ENCODE measurements around the gene IFNA6.

The IFNA6 gene

DNA sequence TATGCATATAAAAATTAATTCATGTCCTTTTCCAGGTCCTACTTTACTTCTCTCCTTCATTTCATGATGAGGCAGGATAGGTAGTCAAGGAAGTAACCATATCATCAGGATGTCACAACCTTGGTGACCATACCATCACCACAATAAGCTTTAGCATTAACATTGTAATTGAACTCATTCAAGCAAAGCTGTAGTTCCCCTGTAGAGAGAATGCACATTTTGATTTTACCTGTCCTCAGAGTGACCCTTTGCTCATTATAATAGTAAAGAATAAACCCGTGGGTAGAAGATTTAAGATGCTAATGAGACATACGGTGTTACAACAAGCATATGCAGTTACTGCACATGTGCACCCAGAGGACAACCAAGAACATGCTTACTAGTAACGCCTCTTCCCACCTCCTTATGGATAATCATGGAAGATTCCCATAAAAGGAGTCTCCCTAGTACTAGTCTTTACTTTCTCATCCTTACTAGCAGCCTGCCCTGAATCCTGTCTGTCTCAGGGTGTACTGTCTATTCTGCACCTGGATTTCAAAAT is 2.2 kb downstream of the IFNA6 start:
- Mint-ChIP-seq H3K9me3 (peaks cover 7% of the 10 kb centered on the region), H3K27ac (no peak overlapping the region), H3K36me3 (ENCODE audit: low read depth) (peaks cover 2% of the 10 kb centered on the region), H3K4me3 (no peak overlapping the region), H3K27me3 (ENCODE audit: low read depth) (peaks cover 60% of the 10 kb centered on the region), H3K4me1 (ENCODE audit: low read depth) (no peaks in the 10 kb centered on the region)

- peaks cover 49% of the 10 kb centered on the region for H3K27me3 Mint-ChIP-seq (ENCODE audit: low read depth)
Observed at GRCh38 chr9:21340735-21341134, 10.0 kb downstream of the IFNA6 start.

DNA sequence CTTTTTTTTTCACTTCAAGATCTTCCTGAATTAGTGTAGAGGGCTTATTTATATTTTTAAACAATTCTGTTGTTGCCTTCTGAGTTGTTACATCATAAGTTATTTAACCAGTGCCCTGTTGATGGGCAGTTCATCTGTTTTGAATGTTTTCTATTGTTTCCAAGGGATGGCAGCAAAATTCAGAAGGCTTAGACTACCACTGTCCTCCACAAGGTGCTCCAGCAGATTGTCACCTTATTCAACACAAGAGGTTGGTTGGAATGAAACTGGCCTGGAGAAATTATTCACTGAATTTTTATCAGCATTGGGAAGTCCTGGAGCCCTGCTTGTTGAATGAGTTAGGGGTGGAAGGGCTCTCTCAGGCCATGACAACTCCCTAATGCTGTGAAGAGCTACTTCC is 14.2 kb downstream of the IFNA6 start:
- Mint-ChIP-seq H3K4me3 (peak overlapping the region; percentile 75), H3K27me3 (ENCODE audit: low read depth) (peaks cover 18% of the 10 kb centered on the region), H3K36me3 (ENCODE audit: low read depth) (peaks cover 22% of the 10 kb centered on the region), H3K4me1 (ENCODE audit: low read depth) (peaks cover 30% of the 10 kb centered on the region), H3K9me3 (no peaks in the 10 kb centered on the region), H3K27ac (peak overlapping the region; percentile 64)

More at GRCh38 chr9:21340735-21341134, 10.0 kb downstream of the IFNA6 start:
- H3K9me3 Mint-ChIP-seq, result peaks cover 9% of the 10 kb centered on the region
- H3K27ac Mint-ChIP-seq, result no peak overlapping the region
- H3K4me3 Mint-ChIP-seq, result no peak overlapping the region
- H3K4me1 Mint-ChIP-seq (ENCODE audit: low read depth), result peaks cover 5% of the 10 kb centered on the region
- peaks cover 2% of the 10 kb centered on the region for H3K36me3 Mint-ChIP-seq (ENCODE audit: low read depth)

GRCh38 chr9:21334701-21335632 is 15.7 kb downstream of the IFNA6 start, which contains the start of gene KLHL9:
KLHL9 (minus strand) TSS chr9:21335404; CDS start chr9:21334859, 545 bp downstream.
- Mint-ChIP-seq H3K27ac (peak within 1 kb of the TSS; percentile 81), H3K36me3 (ENCODE audit: low read depth) (peaks cover 28% of the 10 kb centered on the region), H3K4me3 (peak within 1 kb of the TSS; percentile 88), H3K27me3 (ENCODE audit: low read depth) (peaks cover 16% of the 10 kb centered on the region), H3K4me1 (ENCODE audit: low read depth) (peaks cover 40% of the 10 kb centered on the region), H3K9me3 (no peaks in the 10 kb centered on the region)

- peak overlapping the region; percentile 88 for H3K4me3 Mint-ChIP-seq
- H3K4me1 Mint-ChIP-seq (ENCODE audit: low read depth), result peaks cover 44% of the 10 kb centered on the region
- H3K27me3 Mint-ChIP-seq (ENCODE audit: low read depth), result peaks cover 4% of the 10 kb centered on the region
- no peaks in the 10 kb centered on the region for H3K9me3 Mint-ChIP-seq
- H3K36me3 Mint-ChIP-seq (ENCODE audit: low read depth), result peaks cover 28% of the 10 kb centered on the region
- no peak overlapping the region for H3K27ac Mint-ChIP-seq
Observed at GRCh38 chr9:21333226-21333625, 17.5 kb downstream of the IFNA6 start.

- H3K9me3 Mint-ChIP-seq, result no peaks in the 10 kb centered on the region
- peaks cover 44% of the 10 kb centered on the region for H3K4me1 Mint-ChIP-seq (ENCODE audit: low read depth)
- peaks cover 28% of the 10 kb centered on the region for H3K36me3 Mint-ChIP-seq (ENCODE audit: low read depth)
- no peaks in the 10 kb centered on the region for H3K27me3 Mint-ChIP-seq (ENCODE audit: low read depth)
- H3K4me3 Mint-ChIP-seq, result no peak overlapping the region
- no peak overlapping the region for H3K27ac Mint-ChIP-seq
Observed at GRCh38 chr9:21331676-21332402, 18.8 kb downstream of the IFNA6 start.

DNA sequence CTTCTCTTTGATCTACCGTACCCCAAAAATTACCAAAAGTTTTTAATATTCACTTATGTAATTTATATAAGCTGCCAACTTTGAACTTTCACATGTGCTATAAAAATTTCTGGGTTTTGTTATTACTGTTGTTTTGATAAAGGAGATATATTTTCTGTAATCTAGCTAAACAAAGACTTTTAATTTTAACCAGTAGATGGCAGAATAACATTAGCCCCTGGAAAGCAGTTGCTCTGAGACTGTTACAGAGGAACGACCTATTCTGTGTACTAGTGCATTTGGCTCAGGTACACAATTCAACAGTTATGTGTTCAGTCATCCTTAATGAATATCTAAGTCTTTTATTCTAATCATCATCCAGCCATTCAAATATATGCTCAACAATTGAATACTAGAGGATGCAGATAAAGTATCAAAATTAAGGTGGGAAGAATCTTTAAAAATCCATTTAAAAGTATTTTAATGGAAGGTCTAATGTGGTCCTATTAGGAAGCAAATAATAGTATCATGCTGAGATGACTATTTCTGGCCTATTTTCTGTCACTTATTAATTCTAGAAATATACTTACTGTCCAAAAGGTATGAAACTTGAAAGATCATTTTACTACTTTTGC is 24.1 kb downstream of the IFNA6 start:
- peaks cover 36% of the 10 kb centered on the region for H3K36me3 Mint-ChIP-seq (ENCODE audit: low read depth)

GRCh38 chr9:21324047-21324446 is 26.6 kb downstream of the IFNA6 start:
- H3K9me3 Mint-ChIP-seq, result no peaks in the 10 kb centered on the region
- H3K4me1 Mint-ChIP-seq (ENCODE audit: low read depth), result peaks cover 10% of the 10 kb centered on the region
- H3K4me3 Mint-ChIP-seq, result no peak overlapping the region
- no peaks in the 10 kb centered on the region for H3K27me3 Mint-ChIP-seq (ENCODE audit: low read depth)
- H3K27ac Mint-ChIP-seq, result no peak overlapping the region
- peaks cover 29% of the 10 kb centered on the region for H3K36me3 Mint-ChIP-seq (ENCODE audit: low read depth)

More for the DNA sequence above, 24.1 kb downstream of the IFNA6 start:
- H3K27me3 Mint-ChIP-seq (ENCODE audit: low read depth), result no peaks in the 10 kb centered on the region
- H3K9me3 Mint-ChIP-seq, result no peaks in the 10 kb centered on the region
- H3K27ac Mint-ChIP-seq, result no peak overlapping the region
- peaks cover 24% of the 10 kb centered on the region for H3K4me1 Mint-ChIP-seq (ENCODE audit: low read depth)
- H3K4me3 Mint-ChIP-seq, result no peak overlapping the region

GRCh38 chr9:21322911-21323461 is 27.7 kb downstream of the IFNA6 start:
- H3K4me1 Mint-ChIP-seq (ENCODE audit: low read depth), result peaks cover 12% of the 10 kb centered on the region
- no peak overlapping the region for H3K4me3 Mint-ChIP-seq
- no peaks in the 10 kb centered on the region for H3K27me3 Mint-ChIP-seq (ENCODE audit: low read depth)
- no peak overlapping the region for H3K27ac Mint-ChIP-seq
- H3K9me3 Mint-ChIP-seq, result no peaks in the 10 kb centered on the region
- peaks cover 29% of the 10 kb centered on the region for H3K36me3 Mint-ChIP-seq (ENCODE audit: low read depth)

GRCh38 chr9:21320465-21320864 is 30.2 kb downstream of the IFNA6 start:
- Mint-ChIP-seq H3K36me3 (ENCODE audit: low read depth) (peaks cover 22% of the 10 kb centered on the region), H3K27ac (no peak overlapping the region), H3K4me1 (ENCODE audit: low read depth) (peaks cover 4% of the 10 kb centered on the region), H3K27me3 (ENCODE audit: low read depth) (peaks cover 18% of the 10 kb centered on the region), H3K9me3 (no peaks in the 10 kb centered on the region), H3K4me3 (no peak overlapping the region)

- peaks cover 4% of the 10 kb centered on the region for H3K4me1 Mint-ChIP-seq (ENCODE audit: low read depth)
- H3K36me3 Mint-ChIP-seq (ENCODE audit: low read depth), result peaks cover 9% of the 10 kb centered on the region
- peaks cover 32% of the 10 kb centered on the region for H3K27me3 Mint-ChIP-seq (ENCODE audit: low read depth)
- H3K4me3 Mint-ChIP-seq, result no peak overlapping the region
- no peaks in the 10 kb centered on the region for H3K9me3 Mint-ChIP-seq
- H3K27ac Mint-ChIP-seq, result no peak overlapping the region
Observed at GRCh38 chr9:21317956-21318923, 32.4 kb downstream of the IFNA6 start.

DNA sequence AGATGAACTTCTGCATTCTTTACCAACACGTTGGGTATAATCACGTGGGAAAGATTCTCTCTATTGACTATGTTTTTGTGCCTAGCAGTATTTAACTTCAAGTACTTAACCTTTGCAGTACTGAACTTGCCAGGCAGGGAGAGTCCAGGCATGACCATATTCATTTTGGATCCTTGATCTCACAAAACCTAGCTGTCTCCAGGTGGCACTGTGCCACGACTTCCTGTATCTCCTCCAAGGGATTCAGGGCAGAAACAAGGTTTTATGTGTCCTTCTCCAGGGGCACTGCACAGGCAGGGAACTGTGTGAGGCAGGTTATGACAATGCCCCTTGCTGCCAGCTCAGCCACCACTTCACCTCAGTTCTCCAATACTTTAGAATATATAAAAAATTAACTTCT is 33.8 kb downstream of the IFNA6 start:
- H3K36me3 Mint-ChIP-seq (ENCODE audit: low read depth), result no peaks in the 10 kb centered on the region
- H3K4me3 Mint-ChIP-seq, result no peak overlapping the region
- H3K4me1 Mint-ChIP-seq (ENCODE audit: low read depth), result peaks cover 4% of the 10 kb centered on the region
- no peak overlapping the region for H3K27ac Mint-ChIP-seq
- H3K27me3 Mint-ChIP-seq (ENCODE audit: low read depth), result peaks cover 37% of the 10 kb centered on the region
- no peaks in the 10 kb centered on the region for H3K9me3 Mint-ChIP-seq

Data from T-helper 1 cell treated with Interleukin-12 subunit alpha and Interleukin-12 subunit beta and Interleukin-4 antibody, amounts not matched to agents 30 μg/mL and 1 μg/mL, for 36 hours (primary cell).